Activated CD4-positive, alpha-beta T cell treated with anti-CD3 and anti-CD28 coated beads, Interleukin-2, amount 50 U/mL, for 4 hours (primary cell): ENCODE results near the gene IL1RAPL2.
"Not testable (repeated sequence)": the region's sequence is repeated elsewhere in the genome, so short reads cannot be mapped to it uniquely, and the experiment has no call there.

Experiments used
- DNase-seq, 2 experiments: peaks; one replicate each; pipeline ENCODE4 v3.0.0-alpha.2; 2020

IL1RAPL2 gene

GRCh38 chrX:104677517-104677916 lies 111.5 kb downstream of the IL1RAPL2 start:
- not testable (repeated sequence) for DNase-seq

DNA sequence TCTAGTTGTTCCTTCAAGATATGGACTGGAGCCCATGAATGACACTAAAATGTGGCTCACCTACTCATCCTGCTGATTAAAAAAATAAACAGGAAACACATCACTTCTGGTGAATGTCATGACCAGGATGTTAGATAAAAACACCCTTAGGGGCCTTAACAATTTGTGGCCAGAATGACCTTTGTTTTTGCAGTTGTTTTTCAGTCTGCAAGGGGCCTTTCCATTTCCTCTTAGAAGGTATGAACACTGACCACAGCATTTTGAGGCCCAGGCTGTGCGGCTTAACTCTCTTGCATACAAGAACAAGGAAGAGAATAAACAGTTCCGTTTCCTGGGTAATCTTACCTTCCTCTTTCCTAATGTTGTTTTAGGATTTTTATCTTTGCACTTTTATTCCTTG lies 113.2 kb downstream of the IL1RAPL2 start:
- no peak for DNase-seq

- no peak for DNase-seq
Measured at GRCh38 chrX:104681214-104681613, 115.2 kb downstream of the IL1RAPL2 start.

DNA sequence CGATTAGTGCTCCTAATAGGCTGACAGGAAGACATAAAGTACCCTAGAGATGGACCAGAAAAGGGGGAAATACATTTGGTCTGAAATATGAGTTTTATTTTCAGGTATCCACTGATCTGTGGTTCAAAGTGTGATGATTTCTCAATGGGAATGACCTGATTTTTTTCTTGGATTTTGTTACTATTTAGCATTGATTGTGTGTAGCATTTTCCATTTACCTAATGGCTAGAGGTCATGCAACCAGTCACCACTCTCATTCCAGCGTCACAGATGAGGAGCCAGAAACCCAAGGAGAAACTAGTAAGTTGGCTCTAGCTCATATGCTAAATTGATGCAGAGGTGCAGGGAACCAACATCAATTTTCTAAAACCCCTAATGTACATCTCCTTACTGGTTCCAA lies 118.1 kb downstream of the IL1RAPL2 start:
- DNase-seq = no peak

DNA sequence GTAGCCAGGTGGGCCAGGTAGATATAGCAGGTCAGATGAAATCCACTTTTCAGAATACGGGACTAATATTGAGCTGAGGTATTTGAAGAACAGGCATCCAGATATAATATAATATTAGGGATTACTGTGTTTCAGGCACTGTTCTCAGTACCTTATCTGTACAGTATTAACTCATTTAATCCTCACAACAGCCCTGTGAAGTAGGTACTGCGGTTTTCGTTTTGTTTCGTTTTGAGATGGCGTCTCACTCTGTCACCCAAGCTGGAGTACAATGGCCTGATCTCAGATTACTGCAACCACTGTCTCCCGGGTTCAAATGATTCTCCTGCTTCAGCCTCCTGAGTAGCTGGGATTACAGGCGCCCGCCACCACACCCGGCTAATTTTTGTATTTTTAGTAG lies 129.6 kb downstream of the IL1RAPL2 start:
- no peak for DNase-seq

DNA sequence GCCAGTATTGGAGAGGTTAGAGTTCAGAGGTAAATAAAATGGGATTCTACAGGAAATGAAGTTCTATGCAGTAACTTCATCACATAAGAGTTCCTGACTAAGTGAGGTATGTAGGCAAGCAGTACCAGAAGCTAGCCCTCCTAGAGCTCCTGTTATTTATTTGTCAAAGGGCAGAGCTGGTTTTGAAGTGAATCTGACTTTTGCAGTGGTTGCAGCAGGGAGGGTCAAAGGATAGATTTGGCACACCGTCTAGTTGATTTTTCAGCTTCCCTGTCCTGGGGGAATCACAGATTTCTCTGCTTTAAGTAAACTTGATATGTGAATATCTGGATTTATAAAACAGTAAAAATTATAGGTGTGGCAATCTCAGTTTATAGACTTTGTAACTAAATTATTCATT lies 130.7 kb downstream of the IL1RAPL2 start:
- DNase-seq = no peak

DNA sequence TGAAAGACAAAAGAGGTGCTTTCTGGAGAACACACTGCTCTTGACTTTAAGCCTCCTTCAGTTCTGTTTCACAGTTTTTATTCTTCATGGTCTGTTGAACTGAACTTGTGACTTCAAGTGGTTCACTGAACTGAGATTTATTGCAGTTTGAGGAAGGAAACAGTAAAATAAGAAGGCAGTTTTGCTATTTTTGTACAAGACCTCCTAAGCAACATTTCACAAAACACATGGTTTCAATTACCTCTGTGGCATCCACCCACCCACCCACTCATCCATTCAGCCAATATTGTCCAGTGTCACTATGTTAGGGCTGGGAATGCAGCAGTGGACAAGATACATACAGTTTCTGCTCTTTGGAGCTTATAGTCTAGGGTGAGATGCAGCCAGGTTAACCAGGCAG lies 131.3 kb downstream of the IL1RAPL2 start:
- no peak for DNase-seq

GRCh38 chrX:104707042-104707441 lies 141.0 kb downstream of the IL1RAPL2 start:
- DNase-seq = no peak

DNA sequence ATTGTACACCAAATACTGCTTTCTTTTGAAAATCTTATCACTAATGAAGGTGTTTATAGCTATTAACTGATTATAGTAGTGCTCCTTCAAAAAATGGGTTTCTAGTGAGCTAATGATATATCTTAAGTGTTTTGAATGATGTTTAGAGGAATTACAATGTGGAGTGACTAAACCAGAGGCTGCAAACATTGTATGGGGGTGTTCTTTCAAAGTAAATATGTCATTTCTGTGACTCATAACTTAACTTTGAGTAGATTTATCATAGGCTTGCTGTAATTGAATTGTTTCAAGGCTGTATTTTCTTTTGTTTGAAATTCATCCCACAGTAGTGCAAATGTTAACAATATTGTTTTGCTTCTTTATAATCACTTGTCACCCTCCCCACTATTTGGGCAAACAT lies 141.6 kb downstream of the IL1RAPL2 start:
- DNase-seq = no peak

DNA sequence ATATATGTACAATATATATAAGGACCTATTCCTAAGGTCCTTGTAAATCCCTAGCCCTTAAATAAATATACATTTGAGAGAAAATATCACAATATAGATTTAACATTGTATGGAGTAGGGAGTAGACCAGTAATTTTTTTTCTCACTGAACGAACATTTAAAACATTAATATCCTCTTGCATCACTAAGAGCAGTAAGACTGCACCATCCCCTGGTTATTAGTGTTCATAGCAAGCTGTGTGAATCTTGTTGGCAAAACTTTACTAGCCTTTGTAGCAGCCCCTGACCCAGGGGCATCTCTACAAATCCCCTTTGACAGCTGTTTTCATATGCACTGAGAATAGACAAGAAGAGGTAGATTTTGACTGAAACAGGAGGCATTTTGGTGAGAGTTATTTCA lies 146.5 kb downstream of the IL1RAPL2 start:
- DNase-seq = no peak

- DNase-seq = no peak
Measured at GRCh38 chrX:104721854-104722253, 155.9 kb downstream of the IL1RAPL2 start.

- no peak for DNase-seq
Measured at GRCh38 chrX:104728456-104728855, 162.5 kb downstream of the IL1RAPL2 start.

DNA sequence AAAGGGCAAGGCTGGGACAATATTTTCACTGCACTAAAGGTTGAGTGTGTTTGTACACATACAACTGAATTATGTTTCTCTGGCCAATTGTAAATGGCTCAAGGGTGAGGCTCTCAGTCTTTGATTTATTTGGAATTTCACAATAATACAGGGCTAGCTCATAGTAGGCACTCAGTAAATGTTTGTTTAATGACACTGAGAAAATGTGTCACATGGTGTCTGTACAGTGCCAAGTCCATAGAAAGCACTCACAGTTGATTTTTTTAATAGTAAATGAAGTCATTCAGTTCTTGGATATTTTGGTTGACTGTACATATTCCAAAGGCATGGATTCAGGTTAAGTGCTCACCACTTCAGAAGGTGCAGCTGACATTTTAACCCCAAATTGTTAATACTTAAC lies 176.4 kb downstream of the IL1RAPL2 start:
- DNase-seq = no peak

DNA sequence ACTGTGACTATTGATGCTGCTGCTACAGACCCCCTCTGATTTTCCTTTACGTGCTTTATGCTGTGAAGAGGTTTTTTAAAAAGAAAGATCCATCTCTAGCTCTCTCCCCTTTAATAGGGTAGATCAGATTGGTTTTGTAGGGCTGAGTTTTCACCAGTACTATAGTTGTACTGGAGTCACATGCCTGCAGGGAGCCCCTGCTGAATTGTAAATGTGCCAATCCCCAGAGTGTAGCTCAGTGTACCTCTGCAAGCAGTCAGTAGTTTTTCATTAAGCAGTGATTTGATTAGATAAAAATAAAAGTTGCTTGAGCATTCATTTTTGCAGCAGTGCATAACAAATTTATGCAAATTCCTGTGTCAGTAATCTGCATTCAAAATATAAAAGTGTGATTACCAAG lies 179.2 kb downstream of the IL1RAPL2 start:
- no peak for DNase-seq

- no peak for DNase-seq
Measured at GRCh38 chrX:104749951-104750610, 184.1 kb downstream of the IL1RAPL2 start.

DNA sequence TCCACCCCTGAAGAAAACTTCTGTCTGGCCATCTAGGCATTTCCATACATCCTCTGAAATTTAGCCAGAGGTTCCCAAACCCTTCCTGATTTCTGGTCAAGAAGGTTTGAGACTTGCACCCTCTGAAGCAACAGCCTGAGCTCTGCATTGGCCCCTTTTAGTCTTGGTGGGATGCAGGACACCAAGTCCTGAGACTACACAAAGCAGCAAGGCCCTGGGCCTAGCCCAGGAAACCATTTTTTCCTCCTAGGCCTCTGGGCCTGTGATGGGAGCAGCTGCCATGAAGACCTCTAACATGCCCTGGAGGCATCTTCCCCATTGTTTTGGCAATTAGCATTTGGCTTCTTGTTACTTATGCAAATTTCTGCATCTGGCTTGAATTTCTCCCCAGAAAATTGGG lies 196.6 kb downstream of the IL1RAPL2 start:
- DNase-seq = no peak

GRCh38 chrX:104789784-104790183 lies 223.8 kb downstream of the IL1RAPL2 start:
- DNase-seq = no peak

- no peak for DNase-seq
Measured at GRCh38 chrX:104795804-104796203, 229.8 kb downstream of the IL1RAPL2 start.

- DNase-seq = no peak
Measured at GRCh38 chrX:104803219-104803618, 237.2 kb downstream of the IL1RAPL2 start.

- DNase-seq = no peak
Measured at GRCh38 chrX:104806346-104806745, 240.3 kb downstream of the IL1RAPL2 start.

DNA sequence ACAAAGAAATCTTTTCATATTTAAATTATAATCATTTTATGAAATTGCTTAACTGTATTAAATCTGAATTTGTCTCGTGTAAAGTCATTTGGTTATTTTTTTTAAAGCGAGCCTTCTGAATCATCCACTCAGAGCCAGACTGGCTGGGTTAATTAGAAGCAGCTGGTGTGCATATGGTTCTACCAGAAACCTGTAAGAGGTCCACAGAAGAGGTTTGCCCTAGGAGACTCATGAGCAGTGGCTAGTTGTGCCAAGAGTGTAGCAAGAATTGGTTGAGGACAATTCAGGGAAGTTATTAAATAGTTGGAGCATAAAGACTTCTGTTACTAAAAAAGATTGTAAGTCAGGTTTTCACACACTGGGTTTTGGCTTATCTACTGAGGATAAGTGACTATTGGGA lies 267.4 kb downstream of the IL1RAPL2 start:
- DNase-seq = no peak

DNA sequence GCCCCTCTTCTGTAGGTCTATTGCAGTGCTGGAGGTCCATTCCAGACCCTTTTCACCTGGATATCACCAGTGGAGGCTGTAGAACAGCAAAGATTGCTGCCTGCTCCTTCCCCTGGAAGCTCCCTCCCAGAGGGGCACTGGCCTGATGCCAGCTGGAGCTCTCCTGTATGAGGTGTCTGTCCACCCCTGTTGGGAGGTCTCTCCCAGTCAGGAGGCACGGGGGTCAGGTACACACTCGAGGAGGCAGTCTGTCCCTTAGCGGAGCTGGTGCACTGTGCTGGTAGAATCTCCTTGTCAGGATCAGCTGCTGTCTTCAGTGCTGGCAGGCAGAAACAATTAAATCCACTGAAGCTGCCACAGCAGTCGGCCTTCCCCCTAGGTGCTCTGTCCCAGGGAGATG lies 276.6 kb downstream of the IL1RAPL2 start:
- no peak for DNase-seq

- DNase-seq = no peak
Measured at GRCh38 chrX:104852241-104852640, 286.2 kb downstream of the IL1RAPL2 start.

DNA sequence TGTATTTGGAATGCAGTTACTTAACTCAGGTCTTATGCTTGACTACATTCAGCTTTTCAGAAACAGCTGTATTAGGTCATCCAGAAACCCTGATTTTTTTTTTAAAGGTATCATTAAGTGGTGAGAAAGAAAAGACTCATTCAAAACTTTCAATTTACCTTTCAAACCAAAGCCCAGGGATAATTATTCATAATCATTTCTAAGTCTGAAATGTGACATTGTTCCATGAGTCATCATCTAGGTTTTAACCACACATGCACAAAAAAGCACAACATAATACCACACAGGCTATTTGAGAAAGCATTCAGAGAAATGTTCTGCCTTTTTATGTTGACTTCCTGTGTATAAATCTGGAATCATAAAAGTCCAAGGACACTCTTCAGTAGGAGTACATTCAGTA lies 288.2 kb downstream of the IL1RAPL2 start:
- DNase-seq = no peak

- no peak for DNase-seq
Measured at GRCh38 chrX:104854790-104855340, 288.9 kb downstream of the IL1RAPL2 start.
